Upper lobe of right lung (tissue), 1 donor: ENCODE data around the gene KIF22. TPM values are rescaled to one million over a fixed set of nuclear protein-coding genes. Genes with fewer than 3 reads are reported as not detected.
A peak's percentile ranks its signal among the peaks of the same experiment; 100 is the strongest.

Source experiments
- ATAC-seq: fragments of 200-7000 bp; cut with Tn5 transposase; one replicate; pipeline ENCODE4 v1.9.1; 2020; ENCODE audit warnings: mild to moderate bottlenecking, moderate library complexity
- DNase-seq: peaks from one replicate; pipeline ENCODE4 v3.0.0-alpha.2; 2020
- H3K27ac ChIP-seq: fragments of 200-600 bp; one replicate; pipeline ENCODE4 v1.8.0; 2022
- H3K27me3 ChIP-seq: fragments of 200-600 bp; one replicate; pipeline ENCODE4 v1.8.0; 2022; ENCODE audit warnings: mild to moderate bottlenecking
- H3K36me3 ChIP-seq: fragments of 200-600 bp; one replicate; pipeline ENCODE4 v1.8.0; 2022
- H3K4me1 ChIP-seq: fragments of 200-600 bp; one replicate; pipeline ENCODE4 v1.8.0; 2022
- H3K4me3 ChIP-seq: fragments of 200-600 bp; one replicate; pipeline ENCODE4 v1.8.0; 2022; ENCODE audit warnings: mild to moderate bottlenecking
- H3K9me3 ChIP-seq: fragments of 200-600 bp; one replicate; pipeline ENCODE4 v1.8.0; 2022
- CTCF ChIP-seq: fragments of 200-600 bp; IDR thresholded peaks from one replicate; pipeline ENCODE4 v1.8.0; 2022; ENCODE audit warnings: antibody characterized with exemption
- intact Hi-C: fragments of 100-400 bp; cut with DNase I; formaldehyde crosslinking; loops from one replicate; pipeline ENCODE4 v1.11.0; 2022
- total RNA-seq: library from RNA; stranded (reverse); fragmentation: NEBNext Ultra II Directional; extraction: Animal tissue kit (Norgen Biotek cat#: 25700); gene quantifications from one replicate; pipeline ENCODE4 v1.2.1, GENCODE V29; 2021
- donor health status: DM: no; HTN: yes; CAD: no; lungs with severe emphysema.

Gene KIF22
- total RNA-seq, 1 donor from 2014 or later: 19.8 TPM

DNA sequence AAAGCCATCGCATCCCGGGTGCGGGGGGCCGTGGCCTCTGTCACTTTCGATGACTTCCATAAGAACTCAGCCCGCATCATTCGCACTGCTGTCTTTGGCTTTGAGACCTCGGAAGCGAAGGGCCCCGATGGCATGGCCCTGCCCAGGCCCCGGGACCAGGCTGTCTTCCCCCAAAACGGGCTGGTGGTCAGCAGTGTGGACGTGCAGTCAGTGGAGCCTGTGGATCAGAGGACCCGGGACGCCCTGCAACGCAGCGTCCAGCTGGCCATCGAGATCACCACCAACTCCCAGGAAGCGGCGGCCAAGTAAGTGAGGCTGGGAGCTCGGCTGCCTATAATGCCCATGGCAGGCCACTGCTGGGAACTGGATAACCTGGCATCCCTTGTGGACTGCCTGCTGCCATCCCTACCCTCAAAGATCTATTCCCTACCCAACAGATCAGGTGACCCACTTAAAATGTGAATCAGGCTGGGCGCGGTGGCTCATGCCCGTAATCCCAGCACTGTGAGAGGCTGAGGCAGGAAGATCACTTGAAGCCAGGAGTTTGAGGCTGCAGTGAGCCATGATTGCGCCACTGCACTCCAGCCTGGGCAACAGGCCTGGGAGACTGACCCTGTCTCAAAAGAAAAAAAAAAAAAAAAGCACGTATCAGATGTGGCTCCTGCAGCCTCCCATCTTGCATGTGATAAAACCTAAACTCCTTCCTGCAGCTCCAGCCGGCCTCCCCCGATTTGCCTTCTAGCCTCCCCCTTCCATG is 54.2 kb downstream of the KIF22 start:
- H3K27me3 ChIP-seq: no peaks in the 10 kb centered on the region
- intact Hi-C loops: no loop called here
- no peak for TF ChIP-seq CTCF
- H3K36me3 ChIP-seq: peaks cover 80% of the 10 kb centered on the region
- ATAC-seq: peak; percentile 62
- no peaks in the 10 kb centered on the region for H3K9me3 ChIP-seq
- no peaks in the 10 kb centered on the region for H3K4me1 ChIP-seq
- peak; percentile 89 for DNase-seq
- peak overlapping the region; percentile 11 for H3K27ac ChIP-seq
- no peak overlapping the region for H3K4me3 ChIP-seq

GRCh38 chr16:29845656-29846055 is 55.1 kb downstream of the KIF22 start:
- ATAC-seq: no peak
- peak; percentile 81 for DNase-seq
- intact Hi-C loops: no loop called here
- H3K4me1 ChIP-seq: no peaks in the 10 kb centered on the region
- TF ChIP-seq CTCF: no peak
- peak overlapping the region; percentile 36 for H3K27ac ChIP-seq
- no peak overlapping the region for H3K4me3 ChIP-seq
- no peaks in the 10 kb centered on the region for H3K9me3 ChIP-seq
- H3K27me3 ChIP-seq: no peaks in the 10 kb centered on the region
- peaks cover 71% of the 10 kb centered on the region for H3K36me3 ChIP-seq

DNA sequence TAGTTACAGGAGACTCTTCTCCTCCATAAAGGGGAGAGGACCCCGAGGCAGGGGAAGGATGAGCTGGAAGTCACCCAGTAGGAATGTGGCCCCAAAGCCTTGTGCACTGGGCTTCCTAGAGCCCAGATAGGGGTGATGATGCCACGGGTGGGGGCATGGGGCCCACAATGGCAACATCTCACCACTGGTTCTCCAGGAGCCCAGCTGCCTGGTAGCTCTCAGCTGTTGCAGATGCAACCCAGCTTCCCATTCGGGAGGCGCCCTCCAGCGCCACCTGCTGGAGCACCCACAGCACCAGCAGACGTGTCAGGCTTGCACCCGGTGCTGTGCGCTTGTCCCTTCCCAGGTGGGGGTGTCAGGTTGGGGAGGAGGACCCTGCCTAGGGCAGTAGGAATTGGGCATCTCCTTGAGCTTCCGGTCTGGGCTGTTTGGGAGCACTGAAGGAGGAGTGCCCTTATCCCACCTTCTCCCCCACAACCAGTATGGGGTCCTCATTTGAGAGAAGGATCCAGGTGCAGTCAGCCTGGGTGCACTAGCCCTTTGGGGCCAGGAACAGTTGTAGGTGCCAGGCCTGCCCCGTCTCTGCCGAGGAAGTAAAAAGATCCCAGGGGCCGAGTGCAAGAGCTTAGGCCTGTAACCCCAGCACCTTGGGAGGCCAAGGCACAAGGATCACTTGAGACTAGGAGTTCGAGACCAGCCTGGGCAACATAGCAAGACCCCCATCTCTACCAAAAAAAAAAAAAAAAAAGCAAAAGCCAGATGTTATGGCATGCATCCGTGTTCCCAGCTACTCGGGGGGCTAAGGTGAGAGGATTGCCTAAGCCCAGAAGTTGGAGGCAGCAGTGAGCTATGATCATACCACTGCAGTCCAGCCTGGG is 58.1 kb downstream of the KIF22 start:
- peak; percentile 88 for ATAC-seq
- peak overlapping the region; percentile 11 for H3K27ac ChIP-seq
- intact Hi-C loops: no loop called here

DNA sequence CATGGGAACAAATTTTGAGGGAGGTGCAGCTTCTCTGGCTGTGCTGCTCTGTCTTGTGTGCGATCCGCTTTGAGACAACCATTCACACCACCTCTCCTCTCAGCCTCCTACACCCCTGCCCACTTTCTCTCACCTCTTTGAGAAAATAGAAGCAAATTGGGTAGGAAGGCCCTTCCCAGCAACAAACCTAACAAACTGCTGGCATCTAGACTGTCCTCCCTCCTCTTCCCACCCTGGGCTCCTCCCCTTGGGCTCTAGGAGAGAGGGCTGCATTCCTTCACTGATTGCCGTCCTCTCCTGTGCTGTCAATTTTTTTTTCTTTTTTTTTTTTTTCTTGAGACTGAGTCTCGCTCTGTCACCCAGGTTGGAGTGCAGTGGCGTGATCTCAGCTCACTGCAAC is 59.0 kb downstream of the KIF22 start:
- Histone ChIP-seq H3K9me3 (no peaks in the 10 kb centered on the region), H3K4me3 (no peak overlapping the region), H3K27ac (no peak overlapping the region), H3K4me1 (peaks cover 5% of the 10 kb centered on the region), H3K36me3 (peaks cover 35% of the 10 kb centered on the region), H3K27me3 (no peaks in the 10 kb centered on the region)
- intact Hi-C loops: no loop called here
- DNase-seq (no peak), ATAC-seq (peak; percentile 45)
- no peak for TF ChIP-seq CTCF

More for the DNA sequence above, 58.1 kb downstream of the KIF22 start:
- Histone ChIP-seq H3K4me3 (no peak overlapping the region), H3K4me1 (peaks cover 5% of the 10 kb centered on the region), H3K9me3 (no peaks in the 10 kb centered on the region), H3K36me3 (peaks cover 44% of the 10 kb centered on the region), H3K27me3 (no peaks in the 10 kb centered on the region)
- peak; percentile 91 for TF ChIP-seq CTCF
- peak; percentile 91 for DNase-seq

DNA sequence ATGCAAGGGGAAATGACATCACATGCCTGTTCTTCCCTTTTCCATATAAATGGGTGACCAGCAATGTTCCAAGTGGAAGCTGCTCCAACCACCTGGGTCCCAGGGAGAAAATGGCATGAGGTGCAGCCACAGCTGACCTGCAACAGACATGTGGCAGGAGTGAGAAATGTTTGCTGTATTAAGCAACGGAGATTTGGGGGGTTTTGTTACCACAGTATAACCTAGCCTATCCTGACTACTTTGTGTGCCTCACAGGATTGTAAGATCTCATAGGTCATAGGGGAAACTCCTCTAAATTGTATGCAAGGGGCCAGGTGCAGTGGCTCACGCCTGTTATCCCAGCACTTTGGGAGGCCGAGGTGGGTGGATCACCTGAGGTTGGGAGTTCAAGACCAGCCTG is 60.4 kb downstream of the KIF22 start:
- Histone ChIP-seq H3K27ac (no peak overlapping the region), H3K36me3 (peaks cover 21% of the 10 kb centered on the region), H3K4me1 (peaks cover 5% of the 10 kb centered on the region), H3K9me3 (no peaks in the 10 kb centered on the region), H3K4me3 (no peak overlapping the region), H3K27me3 (no peaks in the 10 kb centered on the region)
- ATAC-seq: no peak
- TF ChIP-seq CTCF: no peak
- intact Hi-C loops: loop anchor here (10.0 kb wide), 1 partner anchor 154 kb away; no protein-coding TSS in a partner anchor
- DNase-seq: no peak
